ENCODE measurements around the gene INPP5A.
"Not testable (repeated sequence)": the region's sequence is repeated elsewhere in the genome, so short reads cannot be mapped to it uniquely, and the experiment has no call there.

The INPP5A gene

GRCh38 chr10:132537684-132538001 is at the start of gene INPP5A:
TSS of gene INPP5A (plus strand) at chr10:132537787. CDS start at chr10:132538097, 310 bp downstream.
- no peak for DNase-seq (ENCODE audit: low read depth in 2 of 2)

GRCh38 chr10:132488231-132488821 is 49.3 kb upstream of the INPP5A start:
- DNase-seq (ENCODE audit: low read depth in 2 of 2): no peak

- no peak for DNase-seq (ENCODE audit: low read depth in 2 of 2)
Observed at GRCh38 chr10:132489053-132489703, 48.4 kb upstream of the INPP5A start.

GRCh38 chr10:132489704-132490534 is 47.7 kb upstream of the INPP5A start:
- no peak for DNase-seq (ENCODE audit: low read depth in 2 of 2)

GRCh38 chr10:132491534-132491933 is 46.1 kb upstream of the INPP5A start:
- not testable (repeated sequence) for DNase-seq (ENCODE audit: low read depth in 2 of 2)

- DNase-seq (ENCODE audit: low read depth in 2 of 2): no peak
Observed at GRCh38 chr10:132492323-132493025, 45.1 kb upstream of the INPP5A start.

GRCh38 chr10:132493246-132493755 is 44.3 kb upstream of the INPP5A start:
- no peak for DNase-seq (ENCODE audit: low read depth in 2 of 2)

- no peak for DNase-seq (ENCODE audit: low read depth in 2 of 2)
Observed at GRCh38 chr10:132493756-132494290, 43.8 kb upstream of the INPP5A start.

GRCh38 chr10:132494866-132495630 is 42.5 kb upstream of the INPP5A start:
- DNase-seq (ENCODE audit: low read depth in 2 of 2): no peak

- no peak for DNase-seq (ENCODE audit: low read depth in 2 of 2)
Observed at GRCh38 chr10:132496360-132497062, 41.1 kb upstream of the INPP5A start.

- no peak for DNase-seq (ENCODE audit: low read depth in 2 of 2)
Observed at GRCh38 chr10:132497063-132497680, 40.4 kb upstream of the INPP5A start.

GRCh38 chr10:132497861-132498561 is 39.6 kb upstream of the INPP5A start:
- no peak for DNase-seq (ENCODE audit: low read depth in 2 of 2)

- DNase-seq (ENCODE audit: low read depth in 2 of 2): no peak
Observed at GRCh38 chr10:132498562-132499366, 38.8 kb upstream of the INPP5A start.

- DNase-seq (ENCODE audit: low read depth in 2 of 2): no peak
Observed at GRCh38 chr10:132499367-132499685, 38.3 kb upstream of the INPP5A start.

- DNase-seq (ENCODE audit: low read depth in 2 of 2): no peak
Observed at GRCh38 chr10:132500781-132501415, 36.7 kb upstream of the INPP5A start.

- no peak for DNase-seq (ENCODE audit: low read depth in 2 of 2)
Observed at GRCh38 chr10:132502544-132503300, 34.9 kb upstream of the INPP5A start.
